HCT116 (cell line): ENCODE measurements around the gene CASQ1. TPM values are rescaled to one million over a fixed set of nuclear protein-coding genes. Genes with fewer than 3 reads are reported as not detected.

Experiments used
- ATAC-seq: fragments of 200-7000 bp; cut with Tn5 transposase; 2 replicates; pipeline ENCODE4 v1.9.1; 2020; ENCODE audit warnings: mild to moderate bottlenecking, moderate library complexity
- BruUV-seq: library from RNA; stranded (reverse); fragments of 400-500 nt; replicated peaks from 2 replicates; lab custom pipeline; 2021; lab: Mats Ljungman, UMichigan
- CTCF ChIA-PET: fragments of 300-600 bp; sonication (Branson Sonifier 250); formaldehyde crosslinking; loops from one replicate; lab custom pipeline; 2021; ENCODE audit warnings: antibody characterized with exemption; lab: Charles Lee
- POLR2A ChIA-PET: fragments of 300-600, 350-600 bp; sonication (Branson Sonifier 250); formaldehyde crosslinking; loops from one replicate; lab custom pipeline; 2021; ENCODE audit warnings: antibody characterized with exemption; lab: Charles Lee
- RAD21 ChIA-PET, 2 experiments: fragments of 300-600 bp; sonication (Branson Sonifier 250); formaldehyde crosslinking; loops; one replicate each; lab custom pipeline; 2023; ENCODE audit warnings: low total read pairs in 2 of 2; ENCODE audit not compliant: uncharacterized antibody in 2 of 2, unreplicated experiment in 2 of 2, low non-redundant PET in 1 of 2; lab: Charles Lee
- DNase-seq: peaks from one replicate; pipeline ENCODE4 v3.0.0-alpha.2; 2010; ENCODE audit warnings: low read depth, low spot score
- H2AFZ ChIP-seq: fragments of 200-600 bp; shearing (Covaris generic), sonication (generic); 2 replicates; pipeline ENCODE4 v1.6.1; 2017; ENCODE audit warnings: low read depth, mixed run types, mixed read lengths, antibody characterized with exemption, low read length; ENCODE audit not compliant: poor library complexity, severe bottlenecking
- H3K27ac ChIP-seq: 2 replicates; pipeline ENCODE4 v1.5.1; 2012; ENCODE audit warnings: low read depth, low read length
- H3K27me3 ChIP-seq: fragments of 200-600 bp; sonication (generic); 2 replicates; pipeline ENCODE4 v1.6.1; 2016; ENCODE audit warnings: mixed run types, low read length, mixed read lengths; ENCODE audit not compliant: insufficient read depth
- H3K36me3 ChIP-seq, 2 experiments: fragments of 200-500 bp in 1 of 2; fragments of 200-600 bp in 1 of 2; sonication (Bioruptor generic) in 1 of 2; sonication (generic) in 1 of 2; 2 replicates each; pipeline versions ENCODE4 v1.5.1 to v1.6.1; 2014 to 2016; ENCODE audit warnings: low read length in 2 of 2, inconsistent platforms in 1 of 2, mixed read lengths in 1 of 2, mixed run types in 1 of 2; ENCODE audit not compliant: insufficient read depth in 2 of 2, control insufficient read depth in 1 of 2
- H3K4me1 ChIP-seq, 2 experiments: fragments of 200-600 bp in 1 of 2; sonication (generic) in 1 of 2; 2 replicates each; pipeline versions ENCODE4 v1.5.1 to v1.6.1; 2012 to 2017; ENCODE audit warnings: low read length in 2 of 2, inconsistent platforms in 1 of 2, mild to moderate bottlenecking in 1 of 2, mixed read lengths in 1 of 2, mixed run types in 1 of 2, moderate library complexity in 1 of 2; ENCODE audit not compliant: insufficient read depth in 2 of 2, control insufficient read depth in 1 of 2
- H3K4me2 ChIP-seq: fragments of 200-600 bp; sonication (generic); 2 replicates; pipeline ENCODE4 v1.6.1; 2017; ENCODE audit warnings: mixed run types, low read length, mixed read lengths
- H3K4me3 ChIP-seq, 2 experiments: fragments of 200-600 bp in 1 of 2; sonication (generic) in 1 of 2; replicated peaks in 1 of 2; 2 replicates each; pipeline ENCODE4 v1.5.1; 2011 to 2016; ENCODE audit warnings: low read length in 2 of 2, control low read depth in 1 of 2, low read depth in 1 of 2, mild to moderate bottlenecking in 1 of 2, mixed read lengths in 1 of 2, mixed run types in 1 of 2
- H3K79me2 ChIP-seq: fragments of 200-600 bp; sonication (generic); 2 replicates; pipeline ENCODE4 v1.6.1; 2017; ENCODE audit warnings: mild to moderate bottlenecking, mixed run types, low read length, moderate library complexity, mixed read lengths; ENCODE audit not compliant: insufficient read depth
- H3K9ac ChIP-seq: fragments of 200-600 bp; sonication (generic); 2 replicates; pipeline ENCODE4 v1.6.1; 2016; ENCODE audit warnings: low read length, mixed read lengths
- H3K9me2 ChIP-seq: fragments of 200-600 bp; sonication (generic), shearing (Covaris generic); 2 replicates; pipeline ENCODE4 v1.6.1; 2017; ENCODE audit warnings: mixed run types, mild to moderate bottlenecking, moderate library complexity; ENCODE audit not compliant: insufficient read depth
- H3K9me3 ChIP-seq, 2 experiments: fragments of 200-500 bp in 1 of 2; fragments of 200-600 bp in 1 of 2; sonication (Bioruptor generic) in 1 of 2; sonication (generic) in 1 of 2; 2 replicates each; pipeline ENCODE4 v1.6.1; 2014 to 2017; ENCODE audit warnings: low read length in 2 of 2, mixed read lengths in 2 of 2, inconsistent platforms in 1 of 2, low read depth in 1 of 2, mild to moderate bottlenecking in 1 of 2, mixed run types in 1 of 2, moderate library complexity in 1 of 2; ENCODE audit not compliant: control insufficient read depth in 1 of 2, insufficient read depth in 1 of 2
- H4K20me1 ChIP-seq: fragments of 200-600 bp; sonication (generic), shearing (Covaris generic); 2 replicates; pipeline ENCODE4 v1.6.1; 2017; ENCODE audit warnings: mixed run types, mild to moderate bottlenecking, moderate library complexity; ENCODE audit not compliant: insufficient read depth
- ATF3 ChIP-seq: IDR thresholded peaks from 2 replicates; pipeline ENCODE4 v1.6.1; 2012
- CBX3 ChIP-seq: IDR thresholded peaks from 2 replicates; pipeline ENCODE4 v1.6.1; 2012; ENCODE audit warnings: low read depth
- ELF1 ChIP-seq: IDR thresholded peaks from 2 replicates; pipeline ENCODE4 v1.6.1; 2012; ENCODE audit warnings: low read depth, borderline replicate concordance
- EZH2phosphoT487 ChIP-seq: fragments of 200-600 bp; IDR thresholded peaks from 2 replicates; pipeline ENCODE4 v1.6.1; 2018; ENCODE audit warnings: antibody characterized with exemption, borderline replicate concordance
- FOSL1 ChIP-seq: IDR thresholded peaks from 2 replicates; pipeline ENCODE4 v1.6.1; 2012; ENCODE audit warnings: low read depth
- POLR2A ChIP-seq: IDR thresholded peaks from 2 replicates; pipeline ENCODE4 v1.7.0; 2011; ENCODE audit warnings: borderline replicate concordance; ENCODE audit not compliant: insufficient read depth, insufficient read length; ENCODE audit errors: extremely low read depth
- POLR2AphosphoS5 ChIP-seq: IDR thresholded peaks from 2 replicates; pipeline ENCODE4 v1.6.1; 2011; ENCODE audit warnings: mild to moderate bottlenecking, low read depth, low read length, moderate library complexity
- RAD21 ChIP-seq: IDR thresholded peaks from 2 replicates; pipeline ENCODE4 v1.6.1; 2012; ENCODE audit warnings: low read depth, mild to moderate bottlenecking
- SIN3A ChIP-seq: IDR thresholded peaks from 2 replicates; pipeline ENCODE4 v1.6.1; 2012; ENCODE audit warnings: low read depth
- SP1 ChIP-seq: IDR thresholded peaks from 2 replicates; pipeline ENCODE4 v1.6.1; 2012; ENCODE audit warnings: low read depth
- SRF ChIP-seq: IDR thresholded peaks from 2 replicates; pipeline ENCODE4 v1.6.1; 2012; ENCODE audit warnings: low read depth
- TCF7L2 ChIP-seq: IDR thresholded peaks from 2 replicates; pipeline ENCODE4 v1.7.0; 2011; ENCODE audit warnings: borderline replicate concordance, inconsistent platforms; ENCODE audit not compliant: insufficient read depth, insufficient read length; ENCODE audit errors: extremely low read depth
- YY1 ChIP-seq: IDR thresholded peaks from 2 replicates; pipeline ENCODE4 v1.6.1; 2011; ENCODE audit warnings: low read length, low read depth, moderate library complexity, mild to moderate bottlenecking; ENCODE audit not compliant: insufficient replicate concordance; ENCODE audit errors: extremely low read depth
- ZFX ChIP-seq: fragments of 450-650 bp; IDR thresholded peaks from 2 replicates; pipeline ENCODE4 v1.6.1; 2017
- ZNF274 ChIP-seq: fragments of 200-500 bp; sonication (Bioruptor generic); IDR thresholded peaks from 2 replicates; pipeline ENCODE4 v1.6.1; 2014; ENCODE audit warnings: mild to moderate bottlenecking, low read depth, low read length, inconsistent platforms
- intact Hi-C: fragments of 100-400 bp; cut with micrococcal nuclease; formaldehyde crosslinking; loops from 2 replicates; pipeline ENCODE4 v1.10.0; 2022
- total RNA-seq: library from RNA; stranded (reverse); gene quantifications from one replicate; pipeline ENCODE4 v1.2.1, GENCODE V29; 2021; ENCODE audit not compliant: unreplicated experiment
- TF ChIP-seq, protein P1 (sequence below): IDR thresholded peaks from 2 replicates; pipeline ENCODE4 v1.6.1; 2012; ENCODE audit warnings: low read depth
- TF ChIP-seq, protein P2 (sequence below): IDR thresholded peaks from 2 replicates; pipeline ENCODE4 v1.6.1; 2012

CASQ1 gene
- total RNA-seq, 1 experiment from 2014 or later = not detected

- ATAC-seq = no peak
- H3K27me3 ChIP-seq = no peaks in the 10 kb centered on the region
These were observed 31.8 kb upstream of the CASQ1 start for GRCh38 chr1:160158534-160158933.

GRCh38 chr1:160159846-160160245 lies 30.5 kb upstream of the CASQ1 start:
- Histone ChIP-seq H3K9ac (no peak overlapping the region), H3K27ac (no peak overlapping the region), H3K27me3 (no peaks in the 10 kb centered on the region), H3K9me3 (no peaks in the 10 kb centered on the region), H4K20me1 (no peaks in the 10 kb centered on the region), H2AFZ (no peak overlapping the region), H3K9me2 (no peaks in the 10 kb centered on the region), H3K79me2 (no peaks in the 10 kb centered on the region), H3K4me2 (no peak overlapping the region), H3K4me3 (no peak overlapping the region), H3K4me1 (no peaks in the 10 kb centered on the region), H3K36me3 (no peaks in the 10 kb centered on the region)
- DNase-seq (no peak), ATAC-seq (no peak)
- intact Hi-C loops = no loop called here
- ChIA-PET POLR2A (no interaction called here), CTCF (interaction anchor here (1.4 kb wide), 1 partner anchor 33 kb away, joined by 3 read pairs; no protein-coding TSS in a partner anchor), RAD21 (interaction anchor here in 1 of 2 experiments (0.9 kb wide), 1 partner anchor 60 kb away, joined by 3 read pairs; no protein-coding TSS in a partner anchor)
- BruUV-seq = no TSS peak
- no peak for TF ChIP-seq EZH2phosphoT487
- TF ChIP-seq SRF = no peak
- TF ChIP-seq TCF7L2 = no peak
- TF ChIP-seq SIN3A = no peak
- TF ChIP-seq POLR2A = no peak
- TF ChIP-seq YY1 = no peak
- TF ChIP-seq, protein P1, sequence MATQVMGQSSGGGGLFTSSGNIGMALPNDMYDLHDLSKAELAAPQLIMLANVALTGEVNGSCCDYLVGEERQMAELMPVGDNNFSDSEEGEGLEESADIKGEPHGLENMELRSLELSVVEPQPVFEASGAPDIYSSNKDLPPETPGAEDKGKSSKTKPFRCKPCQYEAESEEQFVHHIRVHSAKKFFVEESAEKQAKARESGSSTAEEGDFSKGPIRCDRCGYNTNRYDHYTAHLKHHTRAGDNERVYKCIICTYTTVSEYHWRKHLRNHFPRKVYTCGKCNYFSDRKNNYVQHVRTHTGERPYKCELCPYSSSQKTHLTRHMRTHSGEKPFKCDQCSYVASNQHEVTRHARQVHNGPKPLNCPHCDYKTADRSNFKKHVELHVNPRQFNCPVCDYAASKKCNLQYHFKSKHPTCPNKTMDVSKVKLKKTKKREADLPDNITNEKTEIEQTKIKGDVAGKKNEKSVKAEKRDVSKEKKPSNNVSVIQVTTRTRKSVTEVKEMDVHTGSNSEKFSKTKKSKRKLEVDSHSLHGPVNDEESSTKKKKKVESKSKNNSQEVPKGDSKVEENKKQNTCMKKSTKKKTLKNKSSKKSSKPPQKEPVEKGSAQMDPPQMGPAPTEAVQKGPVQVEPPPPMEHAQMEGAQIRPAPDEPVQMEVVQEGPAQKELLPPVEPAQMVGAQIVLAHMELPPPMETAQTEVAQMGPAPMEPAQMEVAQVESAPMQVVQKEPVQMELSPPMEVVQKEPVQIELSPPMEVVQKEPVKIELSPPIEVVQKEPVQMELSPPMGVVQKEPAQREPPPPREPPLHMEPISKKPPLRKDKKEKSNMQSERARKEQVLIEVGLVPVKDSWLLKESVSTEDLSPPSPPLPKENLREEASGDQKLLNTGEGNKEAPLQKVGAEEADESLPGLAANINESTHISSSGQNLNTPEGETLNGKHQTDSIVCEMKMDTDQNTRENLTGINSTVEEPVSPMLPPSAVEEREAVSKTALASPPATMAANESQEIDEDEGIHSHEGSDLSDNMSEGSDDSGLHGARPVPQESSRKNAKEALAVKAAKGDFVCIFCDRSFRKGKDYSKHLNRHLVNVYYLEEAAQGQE = no peak
- TF ChIP-seq ATF3 = no peak
- no peak for TF ChIP-seq CBX3
- no peak for TF ChIP-seq ZNF274
- no peak for TF ChIP-seq RAD21
- TF ChIP-seq, protein P2, sequence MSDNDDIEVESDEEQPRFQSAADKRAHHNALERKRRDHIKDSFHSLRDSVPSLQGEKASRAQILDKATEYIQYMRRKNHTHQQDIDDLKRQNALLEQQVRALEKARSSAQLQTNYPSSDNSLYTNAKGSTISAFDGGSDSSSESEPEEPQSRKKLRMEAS = no peak
- TF ChIP-seq ELF1 = no peak
- no peak for TF ChIP-seq SP1
- no peak for TF ChIP-seq ZFX
- TF ChIP-seq POLR2AphosphoS5 = no peak
- TF ChIP-seq FOSL1 = no peak

More at GRCh38 chr1:160158534-160158933, 31.8 kb upstream of the CASQ1 start:
- H3K27ac ChIP-seq = no peak overlapping the region
- intact Hi-C loops = no loop called here
- H3K36me3 ChIP-seq = no peaks in the 10 kb centered on the region
- H3K79me2 ChIP-seq = no peaks in the 10 kb centered on the region
- H2AFZ ChIP-seq = no peak overlapping the region
- DNase-seq = no peak
- H3K4me1 ChIP-seq = no peaks in the 10 kb centered on the region
- H3K9me3 ChIP-seq = no peaks in the 10 kb centered on the region
- ChIA-PET CTCF (interaction anchor here (1.4 kb wide), 1 partner anchor 35 kb away, joined by 3 read pairs; no protein-coding TSS in a partner anchor), POLR2A (no interaction called here), RAD21 (no interaction called here)
- no TSS peak for BruUV-seq
- no peak overlapping the region for H3K4me3 ChIP-seq
- no peaks in the 10 kb centered on the region for H4K20me1 ChIP-seq
- no peaks in the 10 kb centered on the region for H3K9me2 ChIP-seq
- no peak overlapping the region for H3K4me2 ChIP-seq
- TF ChIP-seq ZNF274 = no peak
- no peak overlapping the region for H3K9ac ChIP-seq
